Liver (tissue), 9 donors: Measurements from ENCODE around the gene ANKRD53. TPM values are rescaled to one million over a fixed set of nuclear protein-coding genes. Genes with fewer than 3 reads are reported as not detected.

Experiments
- DNase-seq: peaks from one replicate; pipeline ENCODE4 v3.0.0-alpha.2; 2017; ENCODE audit warnings: low spot score
- H3K27ac ChIP-seq, 2 donors: one replicate each; pipeline ENCODE4 v1.7.0; 2013; ENCODE audit warnings: inconsistent platforms in 2 of 2, low read length in 2 of 2, control low read depth in 1 of 2, low read depth in 1 of 2, mild to moderate bottlenecking in 1 of 2
- H3K27me3 ChIP-seq, 4 donors: one replicate each; pipeline versions ENCODE4 v1.6.1 to v1.7.0; 2013; ENCODE audit warnings: low read length in 3 of 4, inconsistent platforms in 1 of 4, mild to moderate bottlenecking in 1 of 4, moderate library complexity in 1 of 4; ENCODE audit not compliant: control insufficient read depth in 4 of 4, insufficient read depth in 4 of 4
- H3K36me3 ChIP-seq, 4 donors: one replicate each; pipeline versions ENCODE4 v1.6.1 to v1.7.0; 2013; ENCODE audit warnings: low read length in 3 of 4, mild to moderate bottlenecking in 3 of 4, low read depth in 1 of 4, moderate library complexity in 1 of 4; ENCODE audit not compliant: control insufficient read depth in 4 of 4, insufficient read depth in 3 of 4
- H3K4me1 ChIP-seq, 4 donors: one replicate each; pipeline versions ENCODE4 v1.6.1 to v1.7.0; 2013; ENCODE audit warnings: low read length in 3 of 4, mild to moderate bottlenecking in 3 of 4, moderate library complexity in 1 of 4; ENCODE audit not compliant: control insufficient read depth in 4 of 4, insufficient read depth in 4 of 4
- H3K4me3 ChIP-seq, 3 donors: one replicate each; pipeline versions ENCODE4 v1.6.1 to v1.7.0; 2013; ENCODE audit warnings: low read length in 3 of 3, control low read depth in 1 of 3, low read depth in 1 of 3, mild to moderate bottlenecking in 1 of 3
- H3K9ac ChIP-seq, 2 donors: one replicate each; pipeline ENCODE4 v1.7.0; 2013; ENCODE audit warnings: low read length in 2 of 2, mild to moderate bottlenecking in 2 of 2, moderate library complexity in 2 of 2, control low read depth in 1 of 2, low read depth in 1 of 2
- H3K9me3 ChIP-seq, 4 donors: one replicate each; pipeline versions ENCODE4 v1.6.1 to v1.7.0; 2013; ENCODE audit warnings: low read length in 3 of 4; ENCODE audit not compliant: control insufficient read depth in 4 of 4
- ATF3 ChIP-seq: IDR thresholded peaks from 2 replicates; pipeline ENCODE4 v1.6.1; 2016; ENCODE audit warnings: antibody characterized with exemption
- CTCF ChIP-seq: fragments of 150-350 bp; IDR thresholded peaks from 2 replicates; pipeline ENCODE4 v1.5.1; 2017; ENCODE audit warnings: improper control_type of control experiment, low read depth, low read length; ENCODE audit not compliant: missing input control
- EGR1 ChIP-seq, 2 donors: IDR thresholded peaks; 2 replicates each; pipeline ENCODE4 v1.6.1; 2016 to 2018; ENCODE audit warnings: antibody characterized with exemption in 2 of 2, low read depth in 2 of 2
- FOXA1 ChIP-seq: IDR thresholded peaks from 2 replicates; pipeline ENCODE4 v1.6.1; 2016; ENCODE audit warnings: antibody characterized with exemption
- FOXA2 ChIP-seq: IDR thresholded peaks from 2 replicates; pipeline ENCODE4 v1.6.1; 2016; ENCODE audit warnings: antibody characterized with exemption
- HNF4A ChIP-seq, 2 donors: conservative IDR thresholded peaks; 2 replicates each; pipeline ENCODE4 v1.6.1; 2016; ENCODE audit warnings: antibody characterized with exemption in 2 of 2, mild to moderate bottlenecking in 2 of 2
- HNF4G ChIP-seq: IDR thresholded peaks from 2 replicates; pipeline ENCODE4 v1.6.1; 2016; ENCODE audit warnings: antibody characterized with exemption
- JUND ChIP-seq, 2 donors: IDR thresholded peaks; 2 replicates each; pipeline ENCODE4 v1.6.1; 2016; ENCODE audit warnings: antibody characterized with exemption in 2 of 2
- MAX ChIP-seq: IDR thresholded peaks from 2 replicates; pipeline ENCODE4 v1.6.1; 2016; ENCODE audit warnings: antibody characterized with exemption
- NR2F2 ChIP-seq: IDR thresholded peaks from 2 replicates; pipeline ENCODE4 v1.6.1; 2016; ENCODE audit warnings: antibody characterized with exemption
- RAD21 ChIP-seq, 2 donors: IDR thresholded peaks; 2 replicates each; pipeline ENCODE4 v1.6.1; 2016; ENCODE audit warnings: antibody characterized with exemption in 2 of 2, mild to moderate bottlenecking in 2 of 2
- REST ChIP-seq: IDR thresholded peaks from 2 replicates; pipeline ENCODE4 v1.6.1; 2016; ENCODE audit warnings: antibody characterized with exemption, mild to moderate bottlenecking
- RXRA ChIP-seq, 2 donors: IDR thresholded peaks; 2 replicates each; pipeline ENCODE4 v1.6.1; 2017 to 2018; ENCODE audit warnings: antibody characterized with exemption in 2 of 2, mild to moderate bottlenecking in 1 of 2
- SP1 ChIP-seq: IDR thresholded peaks from 2 replicates; pipeline ENCODE4 v1.6.1; 2018; ENCODE audit warnings: antibody characterized with exemption, mild to moderate bottlenecking
- TAF1 ChIP-seq: conservative IDR thresholded peaks from 2 replicates; pipeline ENCODE4 v1.6.1; 2016; ENCODE audit warnings: antibody characterized with exemption, mild to moderate bottlenecking
- YY1 ChIP-seq: IDR thresholded peaks from 2 replicates; pipeline ENCODE4 v1.6.1; 2016; ENCODE audit warnings: antibody characterized with exemption, mild to moderate bottlenecking
- ZBTB33 ChIP-seq: IDR thresholded peaks from 2 replicates; pipeline ENCODE4 v1.6.1; 2016; ENCODE audit warnings: antibody characterized with exemption
- WGBS: extraction: QIAGEN DNeasy Blood & Tissue Kit; methylation state at CpG from one replicate; pipeline ENCODE4 v1.1.7; 2013; 5-methylcytosine and 5-hydroxymethylcytosine counted together
- polyA plus RNA-seq, 2 donors: library from polyadenylated mRNA; stranded (reverse) in 1 of 2; unstranded in 1 of 2; fragments of 200-250 nt in 1 of 2; fragments of >200 nt in 1 of 2; fragmentation: Nextera tagmentation in 1 of 2; extraction: Ambion mirVana in 1 of 2; gene quantifications; one replicate each; pipeline versions ENCODE4 v1.2.1 to v1.2.3, GENCODE V29; 2013 to 2015
- total RNA-seq, 2 donors: library from RNA; depleted of rRNA; stranded (reverse); fragments of >200 nt; gene quantifications; one replicate each; pipeline ENCODE4 v1.2.3, GENCODE V29; 2014
- donor health status: healthy.
- donor health status: healthy.
- donor health status: healthy.
- donor health status: healthy.
- donor health status: healthy.

ANKRD53 gene
- total and polyA plus RNA-seq, 4 donors, result 0.29 to 0.50 (median 0.39) TPM

- Histone ChIP-seq H3K9ac (no peak overlapping the region), H3K4me3 (no peak overlapping the region), H3K27ac (no peak overlapping the region), H3K27me3 (peaks cover 0 to 6% (median 0%) of the 10 kb centered on the region in 4 donors), H3K36me3 (no peaks in the 10 kb centered on the region), H3K4me1 (peaks cover 0 to 7% (median 0%) of the 10 kb centered on the region in 4 donors), H3K9me3 (no peaks in the 10 kb centered on the region)
- DNase-seq, result no peak
- 95% methylated on average over 6 of the region's 6 CpGs for WGBS
- TF ChIP-seq JUND (IDR thresholded peaks at IDR 0.05) (no peak), MAX (no peak), NR2F2 (no peak), TAF1 (no peak), CTCF (no peak), EGR1 (IDR thresholded peaks at IDR 0.05; ENCODE audit: low read depth in 2 of 2) (no peak), ZBTB33 (no peak), ATF3 (no peak), RXRA (IDR thresholded peaks at IDR 0.05) (no peak), RAD21 (IDR thresholded peaks at IDR 0.05) (no peak), HNF4A (conservative IDR thresholded peaks at IDR 0.05) (no peak), REST (no peak), SP1 (no peak), FOXA1 (no peak), YY1 (no peak), FOXA2 (no peak)
Observed at GRCh38 chr2:70958759-70959158, 19.7 kb upstream of the ANKRD53 start.

GRCh38 chr2:70959271-70959761 is 19.1 kb upstream of the ANKRD53 start:
- 93% methylated on average over 9 of the region's 9 CpGs for WGBS
- Histone ChIP-seq H3K4me1 (peaks cover 0 to 7% (median 0%) of the 10 kb centered on the region in 4 donors), H3K27me3 (peaks cover 0 to 9% (median 3%) of the 10 kb centered on the region in 4 donors), H3K27ac (no peak overlapping the region), H3K9ac (no peak overlapping the region), H3K4me3 (no peak overlapping the region), H3K36me3 (no peaks in the 10 kb centered on the region), H3K9me3 (no peaks in the 10 kb centered on the region)
- no peak for DNase-seq
- no peak for TF ChIP-seq RXRA (IDR thresholded peaks at IDR 0.05)
- no peak for TF ChIP-seq ATF3
- TF ChIP-seq REST, result no peak
- no peak for TF ChIP-seq ZBTB33
- no peak for TF ChIP-seq EGR1 (IDR thresholded peaks at IDR 0.05; ENCODE audit: low read depth in 2 of 2)
- TF ChIP-seq HNF4G, result no peak
